Fibroblast of the aortic adventitia (primary cell): Measurements from ENCODE around the gene ACP7. TPM values are rescaled to one million over a fixed set of nuclear protein-coding genes. Genes with fewer than 3 reads are reported as not detected.

Experiments used
- DNase-seq: peaks from one replicate; pipeline ENCODE4 v3.0.0-alpha.2; 2010; ENCODE audit warnings: low read depth
- H3K4me3 ChIP-seq: 2 replicates; pipeline ENCODE4 v1.5.1; 2011; ENCODE audit warnings: low read depth, mild to moderate bottlenecking, control low read depth, low read length, moderate library complexity
- total RNA-seq: library from RNA; depleted of rRNA; stranded (reverse); fragments of >200 nt; gene quantifications from 2 replicates; pipeline ENCODE4 v1.2.3, GENCODE V29; 2012; ENCODE audit warnings: low replicate concordance
- TF ChIP-seq, protein P1 (sequence below): IDR thresholded peaks from 2 replicates; pipeline ENCODE4 v1.5.1; 2011; ENCODE audit warnings: mild to moderate bottlenecking, low read length, control low read depth, inconsistent platforms; ENCODE audit not compliant: insufficient read depth

Gene ACP7
- total RNA-seq, 1 donor: 0.45 TPM

- DNase-seq: no peak
- H3K4me3 ChIP-seq: no peak overlapping the region
- TF ChIP-seq, protein P1, sequence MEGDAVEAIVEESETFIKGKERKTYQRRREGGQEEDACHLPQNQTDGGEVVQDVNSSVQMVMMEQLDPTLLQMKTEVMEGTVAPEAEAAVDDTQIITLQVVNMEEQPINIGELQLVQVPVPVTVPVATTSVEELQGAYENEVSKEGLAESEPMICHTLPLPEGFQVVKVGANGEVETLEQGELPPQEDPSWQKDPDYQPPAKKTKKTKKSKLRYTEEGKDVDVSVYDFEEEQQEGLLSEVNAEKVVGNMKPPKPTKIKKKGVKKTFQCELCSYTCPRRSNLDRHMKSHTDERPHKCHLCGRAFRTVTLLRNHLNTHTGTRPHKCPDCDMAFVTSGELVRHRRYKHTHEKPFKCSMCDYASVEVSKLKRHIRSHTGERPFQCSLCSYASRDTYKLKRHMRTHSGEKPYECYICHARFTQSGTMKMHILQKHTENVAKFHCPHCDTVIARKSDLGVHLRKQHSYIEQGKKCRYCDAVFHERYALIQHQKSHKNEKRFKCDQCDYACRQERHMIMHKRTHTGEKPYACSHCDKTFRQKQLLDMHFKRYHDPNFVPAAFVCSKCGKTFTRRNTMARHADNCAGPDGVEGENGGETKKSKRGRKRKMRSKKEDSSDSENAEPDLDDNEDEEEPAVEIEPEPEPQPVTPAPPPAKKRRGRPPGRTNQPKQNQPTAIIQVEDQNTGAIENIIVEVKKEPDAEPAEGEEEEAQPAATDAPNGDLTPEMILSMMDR: no peak
Measured at GRCh38 chr19:39155114-39155700, 71.0 kb downstream of the ACP7 start.

DNA sequence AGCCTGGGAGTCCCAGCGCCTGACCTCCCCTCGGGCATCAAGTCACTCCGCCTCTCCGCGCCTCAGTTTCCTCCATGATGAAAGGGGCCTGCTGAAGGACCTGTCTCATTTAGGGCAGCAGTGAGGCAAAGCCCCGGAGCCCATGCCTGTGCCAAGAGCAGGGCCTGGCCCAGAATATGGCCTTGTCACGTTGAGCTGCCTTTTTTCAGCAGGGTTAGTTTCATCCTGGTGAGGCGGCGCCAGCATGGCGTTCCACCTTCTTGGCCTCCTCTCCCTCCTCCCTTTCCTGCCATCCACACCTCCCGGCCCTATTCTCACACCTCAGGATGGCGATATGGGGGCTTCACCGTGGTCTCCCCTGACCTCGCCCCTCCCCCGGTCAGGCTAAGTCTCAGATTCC lies 71.6 kb downstream of the ACP7 start:
- TF ChIP-seq, protein P1: no peak
- no peak for DNase-seq
- peak overlapping the region; percentile 5 for H3K4me3 ChIP-seq

- H3K4me3 ChIP-seq: peak overlapping the region; percentile 67
- TF ChIP-seq, protein P1: no peak
- DNase-seq: no peak
Measured at GRCh38 chr19:39156326-39157230, 72.4 kb downstream of the ACP7 start.

DNA sequence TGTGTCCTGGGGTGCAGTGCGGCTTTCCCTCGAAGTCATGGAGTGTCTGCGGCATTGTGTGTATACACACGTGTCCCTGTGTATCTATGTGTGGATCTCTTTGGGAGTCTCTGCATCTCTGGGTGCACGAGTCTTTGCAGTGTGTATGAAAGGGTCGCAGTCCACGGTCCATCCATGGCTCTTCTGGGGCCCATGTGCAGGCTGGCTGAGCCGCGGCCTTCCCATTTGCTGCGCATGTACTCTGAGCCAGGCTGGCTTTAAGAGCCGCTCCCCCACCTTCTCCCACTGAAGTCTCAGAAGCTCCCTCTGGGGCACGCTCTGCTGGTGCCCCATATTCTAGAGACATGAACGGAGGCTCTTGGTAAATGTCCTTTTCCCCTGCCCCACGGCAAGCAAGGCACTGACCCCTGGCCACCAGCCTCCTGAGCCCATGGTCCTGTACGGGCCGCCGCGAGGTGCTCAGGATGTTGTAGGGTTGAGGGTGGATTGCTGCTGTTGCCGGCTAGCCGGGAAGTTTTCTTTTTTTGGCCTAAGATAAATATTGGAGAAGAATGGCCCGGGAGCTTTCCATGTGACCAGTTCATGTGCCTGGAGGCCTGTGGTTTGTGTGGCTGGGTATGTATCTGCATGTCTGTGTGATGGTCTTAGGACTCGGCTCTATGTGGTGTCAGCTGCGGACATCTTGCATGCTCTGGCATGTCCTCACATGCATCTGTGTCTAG lies 73.3 kb downstream of the ACP7 start:
- TF ChIP-seq, protein P1: no peak
- peak overlapping the region; percentile 67 for H3K4me3 ChIP-seq
- peak; percentile 51 for DNase-seq

- peak overlapping the region; percentile 67 for H3K4me3 ChIP-seq
- TF ChIP-seq, protein P1: no peak
- DNase-seq: no peak
Measured at GRCh38 chr19:39157997-39158389, 73.8 kb downstream of the ACP7 start.

DNA sequence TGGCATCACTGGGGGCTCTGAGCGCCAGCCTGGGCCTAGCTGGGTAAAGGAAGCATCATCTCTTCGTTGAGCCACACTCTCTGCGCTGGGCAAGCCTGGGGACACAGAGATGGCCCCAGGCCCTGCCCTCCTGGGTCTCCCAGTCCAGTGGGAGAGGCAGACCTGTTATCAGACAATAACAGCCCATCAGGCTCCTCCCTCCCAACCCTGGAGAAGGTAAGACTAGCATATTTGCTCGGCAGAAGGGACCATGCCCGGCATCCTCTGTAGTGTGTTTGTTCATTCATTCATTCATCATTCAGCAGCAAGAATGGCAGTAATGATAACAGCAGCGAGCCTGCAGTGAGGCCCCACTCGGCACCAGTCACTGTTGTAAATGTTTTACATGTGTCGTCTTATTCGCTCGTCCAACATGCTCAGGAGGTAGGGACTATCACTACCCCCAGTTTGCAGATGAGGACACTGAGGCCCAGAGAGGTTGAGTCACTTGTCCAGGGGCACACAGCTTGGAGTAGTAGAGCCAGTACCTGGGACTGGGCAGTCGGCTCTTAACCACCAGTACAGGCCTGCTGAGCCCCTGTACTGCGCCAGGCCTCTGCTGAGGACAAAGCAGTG lies 74.6 kb downstream of the ACP7 start:
- no peak overlapping the region for H3K4me3 ChIP-seq
- no peak for DNase-seq
- TF ChIP-seq, protein P1: no peak
